Dermis microvascular lymphatic vessel endothelial cell (primary cell): ENCODE results near the gene CRYBB2. TPM values are rescaled to one million over a fixed set of nuclear protein-coding genes. Genes with fewer than 3 reads are reported as not detected.
"Not testable (repeated sequence)": the region's sequence is repeated elsewhere in the genome, so short reads cannot be mapped to it uniquely, and the experiment has no call there.

ENCODE experiments used
- DNase-seq, 2 donors: peaks; one replicate each; pipeline versions ENCODE4 v3.0.0 to v3.0.0-alpha.2; 2010; ENCODE audit warnings: low read depth in 2 of 2
- total RNA-seq: library from RNA; depleted of rRNA; stranded (reverse); fragments of >200 nt; gene quantifications from 2 replicates; pipeline ENCODE4 v1.2.1, GENCODE V29; 2014

CRYBB2 gene
- total RNA-seq, 1 donor from 2014 or later: not detected

DNA sequence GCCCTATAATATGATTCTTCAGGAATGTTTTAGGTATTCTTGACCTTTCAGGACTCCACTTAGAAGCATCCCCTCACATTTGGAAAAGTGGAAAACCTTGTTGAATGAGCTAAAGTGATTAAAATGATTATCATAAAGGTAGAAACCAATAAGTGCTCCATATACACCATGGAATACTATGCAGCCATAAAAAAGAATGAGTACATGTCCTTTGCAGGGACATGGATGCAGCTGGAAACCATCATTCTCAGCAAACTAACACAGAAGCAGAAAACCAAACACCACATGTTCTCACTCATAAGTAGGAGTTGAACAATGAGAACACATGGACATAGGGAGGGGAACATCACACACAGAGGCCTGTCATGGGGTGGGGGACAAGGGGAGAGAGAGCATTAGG is 14.3 kb downstream of the CRYBB2 start:
- DNase-seq: not testable (repeated sequence)

DNA sequence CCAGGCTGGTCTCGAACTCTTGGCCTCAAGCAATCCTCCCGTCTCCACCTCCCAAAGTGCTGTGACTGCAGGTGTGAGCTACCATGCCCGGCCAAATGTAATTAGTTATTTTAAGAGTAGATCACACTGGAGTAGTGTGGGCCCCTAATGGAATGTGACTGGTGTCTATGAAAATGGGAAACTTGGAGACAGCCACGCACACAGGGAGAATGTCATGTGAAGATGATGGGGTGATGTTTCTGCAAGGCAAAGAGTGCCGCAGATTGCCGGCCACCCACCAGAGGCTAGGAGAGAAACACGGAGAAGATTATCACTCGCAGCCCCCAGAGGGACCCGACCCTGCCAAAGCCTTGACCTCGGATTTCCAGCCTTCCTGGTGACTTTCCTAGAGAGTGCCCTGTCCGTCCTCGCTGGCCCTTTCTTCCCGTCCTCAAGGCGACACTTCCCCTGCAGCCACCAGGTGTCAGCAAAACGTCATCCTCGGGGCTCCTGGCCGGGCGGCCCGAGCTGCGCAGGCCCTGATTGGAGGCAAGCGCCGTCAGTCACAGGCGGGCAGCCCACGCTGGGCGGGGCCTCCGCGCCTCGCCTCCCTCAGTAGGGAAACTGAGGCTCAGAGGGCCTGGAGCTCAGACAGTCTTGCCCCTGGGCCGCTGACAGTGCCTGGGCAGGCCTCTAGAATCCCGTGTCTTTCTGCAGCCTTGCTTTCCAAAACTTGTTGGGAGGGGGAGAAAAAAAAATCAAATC is 16.3 kb downstream of the CRYBB2 start:
- DNase-seq: peak; percentile 69 to 85

DNA sequence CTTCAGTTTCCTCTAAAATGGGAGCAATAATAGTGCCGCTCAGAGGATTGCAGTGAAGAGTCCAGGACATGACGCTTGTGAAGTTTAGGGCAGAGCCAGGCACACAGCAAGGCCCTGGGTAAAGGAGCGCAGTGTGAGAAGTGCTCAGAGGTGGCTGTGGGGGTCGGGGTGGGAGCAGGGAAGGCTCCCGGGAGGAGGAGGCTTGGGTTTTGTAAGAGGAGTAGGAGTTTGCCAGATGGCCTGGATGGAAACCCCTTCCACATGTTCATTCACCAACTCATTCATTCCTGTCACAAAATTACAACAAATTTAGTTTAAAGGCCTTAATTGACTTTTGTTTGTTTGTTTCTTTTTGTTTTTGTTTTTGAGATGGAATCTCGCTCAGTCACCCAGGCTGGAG is 17.0 kb downstream of the CRYBB2 start:
- no peak for DNase-seq

DNA sequence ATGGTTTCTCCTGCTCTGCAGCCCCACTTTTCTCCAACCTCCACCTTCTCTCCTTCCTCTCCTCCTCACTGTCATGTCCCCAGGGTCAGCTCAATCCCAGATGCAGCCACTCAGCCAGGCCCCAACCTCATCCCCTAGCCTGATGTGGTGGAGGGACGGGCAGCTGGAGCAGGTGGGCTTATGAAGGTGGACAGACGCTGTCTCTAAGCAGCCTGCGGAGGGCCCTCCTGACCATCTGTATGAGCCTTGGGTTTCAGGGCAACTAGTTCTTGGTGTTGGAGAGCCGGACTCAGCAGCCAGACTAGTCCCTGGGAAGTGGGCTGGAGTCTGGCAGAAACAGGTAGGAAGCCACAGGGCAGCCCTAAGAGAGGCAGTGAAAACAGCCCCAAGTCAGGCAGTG is 18.1 kb downstream of the CRYBB2 start:
- no peak for DNase-seq

DNA sequence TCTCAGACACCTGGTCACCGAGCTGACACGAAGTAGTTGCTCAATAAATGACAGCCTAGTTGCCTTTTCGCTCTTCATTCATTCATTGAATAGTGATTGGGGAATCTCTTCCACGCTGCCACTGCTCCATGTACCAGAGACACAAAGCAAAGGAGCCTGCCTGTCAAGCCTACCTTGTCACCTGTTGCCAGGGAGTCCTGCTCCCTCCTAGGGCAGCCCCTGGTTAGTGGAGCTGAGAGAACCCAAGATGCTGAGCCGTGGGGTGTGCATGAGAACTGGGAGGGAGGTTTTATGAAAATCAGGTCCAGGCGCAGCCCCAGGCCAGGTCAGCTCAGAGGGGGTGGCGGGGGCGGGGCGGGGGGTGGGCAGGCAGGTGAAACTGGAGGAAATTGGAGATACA is 18.6 kb downstream of the CRYBB2 start:
- not testable (repeated sequence) for DNase-seq

DNA sequence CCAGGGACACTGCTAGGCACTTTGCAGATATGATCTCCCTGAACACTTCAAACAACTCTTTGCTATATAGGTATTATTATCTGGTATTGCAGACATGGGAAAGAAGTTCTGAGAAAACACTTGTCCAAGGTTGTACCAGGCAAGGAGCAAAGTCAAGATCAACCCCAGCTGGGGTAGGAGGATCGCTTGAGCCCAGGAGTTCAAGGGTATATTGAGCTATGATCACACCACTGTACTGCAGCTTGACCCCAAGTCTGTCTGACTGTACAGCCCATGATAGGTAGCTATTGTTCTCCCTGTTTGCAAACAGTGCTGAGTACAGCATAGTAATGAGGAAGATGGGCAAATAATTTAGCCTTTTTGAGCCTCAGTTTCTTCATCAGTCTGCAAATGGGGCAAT is 35.7 kb downstream of the CRYBB2 start:
- DNase-seq: not testable (repeated sequence)

DNA sequence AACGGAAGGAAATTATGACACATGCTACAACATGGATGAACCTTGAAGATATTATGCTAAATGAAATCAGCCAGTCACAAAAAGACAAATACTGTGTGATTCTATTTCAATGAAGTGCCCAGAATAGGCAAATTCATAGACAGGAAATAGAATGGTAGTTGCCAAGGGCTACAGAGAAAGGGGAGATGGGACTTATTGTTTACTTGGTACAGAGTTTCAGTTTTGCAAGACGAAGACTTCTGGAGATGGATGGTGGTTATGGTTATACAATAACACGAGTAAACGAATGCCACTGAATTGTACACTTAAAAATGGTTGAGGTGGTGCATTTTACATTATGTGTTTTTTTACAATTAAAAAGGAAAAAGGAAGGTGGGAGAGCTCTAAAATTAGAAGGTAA is 48.1 kb downstream of the CRYBB2 start:
- DNase-seq: not testable (repeated sequence)

DNA sequence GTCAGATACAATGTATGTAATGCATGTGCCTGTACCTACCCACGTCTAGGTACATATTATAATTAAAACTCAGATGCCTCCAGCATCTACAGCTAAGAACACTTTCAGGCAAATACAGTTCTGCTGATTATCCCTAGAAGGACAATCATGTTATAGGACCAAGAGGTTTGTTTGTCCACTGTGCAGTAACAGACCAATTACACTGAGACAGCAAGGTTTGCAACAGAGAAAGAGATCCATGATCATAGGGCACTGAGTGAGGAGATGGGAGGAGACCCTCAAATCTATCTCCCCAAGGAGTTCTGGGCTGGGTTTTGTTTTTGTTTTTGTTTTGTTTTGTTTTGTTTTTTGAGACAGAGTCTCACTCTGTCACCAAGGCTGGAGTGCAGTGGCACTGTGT is 49.5 kb downstream of the CRYBB2 start:
- DNase-seq: not testable (repeated sequence)

DNA sequence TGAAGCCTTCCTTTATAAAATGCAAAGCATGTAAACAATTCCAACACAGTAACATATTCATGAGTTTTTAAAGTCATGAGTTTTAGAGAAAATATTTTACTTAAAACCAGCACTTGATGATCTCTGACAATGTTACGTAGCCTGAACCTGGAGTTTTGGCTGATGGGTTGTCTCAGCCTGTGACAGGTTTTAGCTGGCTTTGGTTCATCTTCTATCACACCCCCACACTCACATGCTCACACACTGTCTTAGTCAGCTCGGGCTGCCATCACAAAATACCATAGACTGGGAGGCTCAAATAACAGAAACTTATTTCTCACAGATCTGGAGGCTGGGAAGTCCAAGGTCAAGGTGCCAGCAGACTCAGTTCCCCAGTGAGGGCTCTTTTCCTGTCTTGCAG is 50.6 kb downstream of the CRYBB2 start:
- not testable (repeated sequence) for DNase-seq

DNA sequence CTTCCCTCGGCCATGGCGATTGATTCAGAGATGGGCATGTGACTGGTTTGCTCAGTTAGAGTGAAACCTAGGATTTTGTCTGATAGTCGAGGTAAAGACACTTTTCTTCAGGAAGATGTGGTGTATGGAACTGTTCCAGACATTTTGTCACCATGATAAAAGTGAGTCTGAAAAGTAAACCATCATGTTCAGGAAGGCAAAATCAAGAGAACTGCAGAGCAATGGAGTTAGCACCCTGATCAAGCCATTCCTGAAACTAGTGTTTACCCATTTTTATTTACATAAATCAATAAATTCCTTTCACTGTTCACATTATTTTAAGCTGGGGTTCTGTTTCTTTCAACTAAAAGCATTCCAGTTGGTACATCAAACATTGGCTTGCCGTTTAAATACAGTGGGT is 53.8 kb downstream of the CRYBB2 start:
- not testable (repeated sequence) for DNase-seq

DNA sequence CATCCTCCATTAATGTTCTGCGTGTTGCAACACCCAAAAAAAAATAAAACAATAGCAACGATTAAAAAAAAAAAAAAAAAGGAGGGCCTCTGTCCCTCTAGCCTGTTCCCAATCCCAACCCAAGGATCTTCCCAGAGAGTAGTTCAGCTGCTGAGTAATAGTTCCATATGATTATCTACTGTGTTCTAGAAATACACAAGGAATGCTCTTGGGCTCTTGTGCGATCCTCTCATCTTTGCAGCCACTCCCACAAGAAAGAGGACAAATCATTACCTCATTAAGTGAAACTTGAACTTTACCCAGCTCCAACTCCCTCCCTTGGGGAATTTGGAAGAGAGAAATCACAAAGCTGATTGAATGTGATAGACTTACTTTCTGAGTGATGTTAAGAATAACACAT is 54.5 kb downstream of the CRYBB2 start:
- not testable (repeated sequence) for DNase-seq

DNA sequence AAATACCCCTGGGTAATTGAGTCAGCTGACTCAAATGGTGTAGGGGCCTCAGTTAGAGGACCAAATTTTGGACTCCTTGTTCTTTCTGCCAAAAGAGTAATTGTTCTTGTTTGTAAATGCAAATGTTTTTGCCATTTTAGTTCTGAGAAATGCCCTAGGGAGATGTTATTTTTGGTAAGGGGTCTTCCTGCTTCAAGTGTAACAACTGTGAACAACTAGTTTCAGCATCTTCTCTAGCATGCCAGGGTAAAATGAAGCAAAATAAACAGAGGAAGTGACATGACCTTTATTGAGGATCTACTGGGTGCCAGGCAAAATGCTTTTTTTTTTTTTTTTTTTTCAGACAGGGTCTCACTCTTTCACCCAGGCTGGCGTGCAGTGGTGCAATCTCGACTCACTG is 60.7 kb downstream of the CRYBB2 start:
- DNase-seq: not testable (repeated sequence)

Other genes starting within 250 kb of the CRYBB2 start
- gene CRYBB3, start 19.8 kb upstream of the CRYBB2 start, total RNA-seq: not detected in 2 replicates